ENCODE measurements around the gene TLR9. TPM values are rescaled to one million over a fixed set of nuclear protein-coding genes. Genes with fewer than 3 reads are reported as not detected.

Gene TLR9
- total RNA-seq, 4 donors from 2014 or later = 0.13 to 0.69 (median 0.17) TPM; not detected in 1

DNA sequence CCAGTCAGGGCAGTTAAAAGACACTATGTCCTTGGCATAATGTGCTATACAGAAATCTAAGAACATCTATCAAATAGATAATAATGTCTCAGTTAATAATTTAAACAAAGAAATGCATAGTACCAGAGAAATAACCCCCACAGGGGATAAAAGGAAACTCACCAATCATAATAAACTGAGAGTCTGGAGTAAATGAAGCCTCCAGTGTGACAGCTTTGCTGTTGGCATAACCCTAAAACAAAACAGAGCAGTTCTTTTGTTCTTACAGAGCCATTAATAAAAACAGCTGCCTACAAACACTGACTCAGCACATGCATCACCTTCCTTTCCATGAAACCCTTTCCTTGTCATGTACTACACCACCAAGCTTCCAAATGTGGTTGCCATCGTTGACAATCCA, 33.6 kb upstream of the TLR9 start:
- no peak overlapping the region for H3K4me3 ChIP-seq
- peaks cover 0 to 66% (median 50%) of the 10 kb centered on the region in 4 donors for H3K4me1 ChIP-seq
- no peak for DNase-seq (ENCODE audit: extremely low spot score)
- H3K9me3 ChIP-seq = no peaks in the 10 kb centered on the region
- TF ChIP-seq POLR2AphosphoS5 (IDR thresholded peaks at IDR 0.05) = no peak
- TF ChIP-seq, protein P1, sequence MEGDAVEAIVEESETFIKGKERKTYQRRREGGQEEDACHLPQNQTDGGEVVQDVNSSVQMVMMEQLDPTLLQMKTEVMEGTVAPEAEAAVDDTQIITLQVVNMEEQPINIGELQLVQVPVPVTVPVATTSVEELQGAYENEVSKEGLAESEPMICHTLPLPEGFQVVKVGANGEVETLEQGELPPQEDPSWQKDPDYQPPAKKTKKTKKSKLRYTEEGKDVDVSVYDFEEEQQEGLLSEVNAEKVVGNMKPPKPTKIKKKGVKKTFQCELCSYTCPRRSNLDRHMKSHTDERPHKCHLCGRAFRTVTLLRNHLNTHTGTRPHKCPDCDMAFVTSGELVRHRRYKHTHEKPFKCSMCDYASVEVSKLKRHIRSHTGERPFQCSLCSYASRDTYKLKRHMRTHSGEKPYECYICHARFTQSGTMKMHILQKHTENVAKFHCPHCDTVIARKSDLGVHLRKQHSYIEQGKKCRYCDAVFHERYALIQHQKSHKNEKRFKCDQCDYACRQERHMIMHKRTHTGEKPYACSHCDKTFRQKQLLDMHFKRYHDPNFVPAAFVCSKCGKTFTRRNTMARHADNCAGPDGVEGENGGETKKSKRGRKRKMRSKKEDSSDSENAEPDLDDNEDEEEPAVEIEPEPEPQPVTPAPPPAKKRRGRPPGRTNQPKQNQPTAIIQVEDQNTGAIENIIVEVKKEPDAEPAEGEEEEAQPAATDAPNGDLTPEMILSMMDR (IDR thresholded peaks at IDR 0.05) = no peak
- no peak for TF ChIP-seq POLR2A (IDR thresholded peaks at IDR 0.05; ENCODE audit: low read depth)
- no peak for TF ChIP-seq EP300 (IDR thresholded peaks at IDR 0.05)
- intact Hi-C loops (cut with DNase I) = no loop called here
- WGBS = 53% methylated on average over 1 of the region's 1 CpG
- no peaks in the 10 kb centered on the region for H3K27me3 ChIP-seq
- peak overlapping the region in 3 of 4 donors; percentile 11 to 56 (median 45) for H3K27ac ChIP-seq (replicated peaks in 1 of 4)
- H3K36me3 ChIP-seq = peaks cover 76 to 100% (median 99%) of the 10 kb centered on the region in 4 donors

DNA sequence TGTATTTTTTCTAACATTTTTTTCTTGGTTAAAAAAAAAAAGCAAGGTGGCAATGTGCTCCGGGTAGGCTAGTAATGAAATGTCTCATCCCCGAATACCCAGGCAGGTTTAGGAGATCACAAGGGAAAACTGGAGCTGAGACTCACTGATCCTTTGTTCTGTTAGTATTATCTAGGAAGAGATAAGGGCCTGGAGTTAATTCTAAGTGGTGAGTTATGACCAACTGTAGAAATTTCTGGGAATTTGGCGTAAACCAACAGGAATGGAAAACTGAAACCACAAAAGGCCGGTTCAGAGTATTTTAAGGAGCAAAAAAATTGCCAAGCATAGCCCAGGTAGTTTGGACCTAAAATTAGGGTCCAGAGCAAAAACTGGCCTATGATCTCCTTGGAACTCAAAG, 32.5 kb upstream of the TLR9 start:
- WGBS = 76% methylated on average over 4 of the region's 4 CpGs
- Histone ChIP-seq H3K4me1 (peaks cover 0 to 66% (median 50%) of the 10 kb centered on the region in 4 donors), H3K27ac (replicated peaks in 1 of 4) (peak overlapping the region in 3 of 4 donors; percentile 63 to 67 (median 65)), H3K4me3 (no peak overlapping the region), H3K9me3 (no peaks in the 10 kb centered on the region), H3K36me3 (peaks cover 69 to 100% (median 99%) of the 10 kb centered on the region in 4 donors), H3K27me3 (no peaks in the 10 kb centered on the region)
- DNase-seq (ENCODE audit: extremely low spot score) = no peak
- TF ChIP-seq POLR2A (IDR thresholded peaks at IDR 0.05; ENCODE audit: low read depth) (no peak), POLR2AphosphoS5 (IDR thresholded peaks at IDR 0.05) (no peak), EP300 (IDR thresholded peaks at IDR 0.05) (no peak)
- TF ChIP-seq, protein P1 (IDR thresholded peaks at IDR 0.05) = no peak
- intact Hi-C loops (cut with DNase I) = no loop called here

DNA sequence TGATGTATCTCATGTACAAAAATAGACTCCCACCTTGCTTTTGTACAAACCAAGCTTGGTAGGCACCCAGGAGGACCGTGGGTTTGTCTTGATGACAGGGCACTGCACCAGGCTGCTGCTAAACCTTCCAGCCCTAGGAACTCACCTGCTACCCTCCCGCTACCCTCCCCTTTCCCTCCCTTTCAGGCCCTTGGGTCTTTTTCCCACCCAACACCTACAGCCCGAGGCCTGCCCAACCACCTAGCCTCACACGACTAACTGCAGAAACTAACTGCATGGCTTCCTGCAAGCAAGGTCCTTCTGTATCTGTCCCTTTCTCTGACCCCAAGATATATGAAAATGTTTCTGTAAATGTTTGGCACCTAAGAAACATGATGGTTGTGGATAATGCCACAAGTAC, 31.2 kb upstream of the TLR9 start:
- peak overlapping the region in 1 of 4 donors; percentile 63 for H3K27ac ChIP-seq (replicated peaks in 1 of 4)
- TF ChIP-seq EP300 (IDR thresholded peaks at IDR 0.05) (no peak), POLR2A (IDR thresholded peaks at IDR 0.05; ENCODE audit: low read depth) (no peak), POLR2AphosphoS5 (IDR thresholded peaks at IDR 0.05) (no peak)
- TF ChIP-seq, protein P1 (IDR thresholded peaks at IDR 0.05) = no peak
- H3K27me3 ChIP-seq = no peaks in the 10 kb centered on the region
- no peaks in the 10 kb centered on the region for H3K9me3 ChIP-seq
- 86% methylated on average over 4 of the region's 4 CpGs for WGBS
- intact Hi-C loops (cut with DNase I) = loop anchor here (1.0 kb wide), 1 partner anchor 14 kb away; no protein-coding TSS in a partner anchor
- no peak overlapping the region for H3K4me3 ChIP-seq
- H3K36me3 ChIP-seq = peaks cover 66 to 100% (median 96%) of the 10 kb centered on the region in 4 donors
- no peak for DNase-seq (ENCODE audit: extremely low spot score)
- H3K4me1 ChIP-seq = peaks cover 0 to 55% (median 44%) of the 10 kb centered on the region in 4 donors

DNA sequence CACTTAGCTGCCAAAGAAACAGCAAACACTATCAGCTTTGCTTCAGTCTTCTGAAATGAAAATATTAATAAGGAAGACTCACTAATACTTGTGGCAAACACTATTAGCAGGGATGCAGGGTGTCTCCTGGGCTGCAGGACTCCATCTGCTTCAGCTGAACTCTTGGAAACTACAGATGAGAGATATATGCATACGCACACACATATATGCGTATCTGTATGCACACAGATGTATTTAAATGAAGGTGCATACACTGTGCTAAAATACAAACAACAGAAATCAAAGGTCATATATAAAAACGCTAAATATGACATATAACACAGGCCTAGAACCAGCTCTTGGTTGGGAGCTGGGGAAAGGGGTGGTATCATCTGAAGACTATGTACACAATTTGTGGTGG, 30.7 kb upstream of the TLR9 start:
- no peaks in the 10 kb centered on the region for H3K9me3 ChIP-seq
- peaks cover 66 to 100% (median 96%) of the 10 kb centered on the region in 4 donors for H3K36me3 ChIP-seq
- no peak overlapping the region for H3K4me3 ChIP-seq
- no peak for DNase-seq (ENCODE audit: extremely low spot score)
- intact Hi-C loops (cut with DNase I) = loop anchor here (1.0 kb wide), 1 partner anchor 14 kb away; no protein-coding TSS in a partner anchor
- no peaks in the 10 kb centered on the region for H3K27me3 ChIP-seq
- TF ChIP-seq POLR2A (IDR thresholded peaks at IDR 0.05; ENCODE audit: low read depth) = no peak
- TF ChIP-seq, protein P1 (IDR thresholded peaks at IDR 0.05) = no peak
- TF ChIP-seq EP300 (IDR thresholded peaks at IDR 0.05) = no peak
- peaks cover 0 to 52% (median 44%) of the 10 kb centered on the region in 4 donors for H3K4me1 ChIP-seq
- H3K27ac ChIP-seq (replicated peaks in 1 of 4) = peak overlapping the region in 1 of 4 donors; percentile 63
- WGBS = 84% methylated on average over 3 of the region's 3 CpGs

DNA sequence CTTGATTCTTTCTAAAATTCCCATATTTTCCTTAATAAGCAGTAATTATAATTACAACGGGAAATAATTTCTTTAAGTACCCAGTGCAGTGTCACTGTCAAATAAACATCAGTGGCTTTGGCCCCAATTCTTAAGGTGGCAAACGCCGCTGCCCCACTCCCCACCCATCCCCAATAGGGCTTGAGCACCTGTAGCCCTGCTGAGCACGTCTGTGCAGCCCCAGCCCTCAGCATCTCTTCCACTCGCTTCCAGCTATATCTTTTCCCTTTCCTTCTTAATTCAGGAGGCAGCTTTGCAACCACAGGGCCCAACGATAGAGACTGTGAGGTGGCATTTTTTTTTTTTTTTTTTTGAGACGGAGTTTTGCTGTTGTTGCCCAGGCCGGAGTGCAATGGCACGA, 29.2 kb upstream of the TLR9 start:
- intact Hi-C loops (cut with DNase I) = no loop called here
- Histone ChIP-seq H3K27me3 (no peaks in the 10 kb centered on the region), H3K36me3 (peaks cover 52 to 98% (median 95%) of the 10 kb centered on the region in 4 donors), H3K27ac (replicated peaks in 1 of 4) (peak overlapping the region in 1 of 4 donors; percentile 60), H3K9me3 (no peaks in the 10 kb centered on the region), H3K4me1 (peaks cover 0 to 45% (median 40%) of the 10 kb centered on the region in 4 donors), H3K4me3 (no peak overlapping the region)
- no peak for DNase-seq (ENCODE audit: extremely low spot score)
- 78% methylated on average over 9 of the region's 9 CpGs for WGBS
- TF ChIP-seq POLR2AphosphoS5 (IDR thresholded peaks at IDR 0.05) (no peak), POLR2A (IDR thresholded peaks at IDR 0.05; ENCODE audit: low read depth) (no peak), EP300 (IDR thresholded peaks at IDR 0.05) (no peak)
- TF ChIP-seq, protein P1 (IDR thresholded peaks at IDR 0.05) = no peak
